Measurements from ENCODE around the gene MPZL3. TPM values are rescaled to one million over a fixed set of nuclear protein-coding genes. Genes with fewer than 3 reads are reported as not detected.

Gene MPZL3
- total and polyA plus RNA-seq, 2 experiments from 2014 or later, result 0.92 to 2.9 TPM

GRCh38 chr11:118199135-118199534 is 53.0 kb downstream of the MPZL3 start:
- no peak overlapping the region for H3K27ac Mint-ChIP-seq

More at GRCh38 chr11:118199135-118199534, 53.0 kb downstream of the MPZL3 start:
- Histone ChIP-seq H3F3A (replicated peaks; ENCODE audit: low read depth) (no peaks in the 10 kb centered on the region), H3K4me2 (no peak overlapping the region), H3K4me1 (ENCODE audit: insufficient read depth) (peaks cover 16% of the 10 kb centered on the region), H3K27ac (ENCODE audit: low read depth) (no peak overlapping the region), H3K79me2 (replicated peaks; ENCODE audit: insufficient read depth) (no peaks in the 10 kb centered on the region), H3K36me3 (ENCODE audit: insufficient read depth) (no peaks in the 10 kb centered on the region), H3K9me2 (ENCODE audit: insufficient read depth) (peaks cover 6% of the 10 kb centered on the region; the same call in 1 of the 2 replicates), H2AFZ (0 out of 2 replicates have a peak overlapping the region, but pooled peaks have one; percentile 8), H4K20me1 (replicated peaks; ENCODE audit: insufficient read depth) (no peaks in the 10 kb centered on the region), H3K27me3 (ENCODE audit: insufficient read depth) (no peaks in the 10 kb centered on the region), H3K4me3 (no peak overlapping the region)
- DNase-seq (ENCODE audit: low spot score) (no peak), ATAC-seq (no peak)
- Mint-ChIP-seq H3K27me3 (ENCODE audit: insufficient read depth, low read depth, poor library complexity) (peaks cover 2% of the 10 kb centered on the region), H3K4me3 (no peak overlapping the region), H3K9me3 (no peaks in the 10 kb centered on the region), H3K4me1 (peaks cover 34% of the 10 kb centered on the region), H3K36me3 (ENCODE audit: low read depth) (no peaks in the 10 kb centered on the region)
- TF ChIP-seq POLR2AphosphoS5 (IDR thresholded peaks at IDR 0.05; ENCODE audit: low read depth), result no peak
- TF ChIP-seq ZNF114 (CRISPR knock-in tag; IDR thresholded peaks at IDR 0.05), result no peak
- no peak for TF ChIP-seq JUNB (IDR thresholded peaks at IDR 0.05; ENCODE audit: unreplicated experiment)
- no peak for TF ChIP-seq STAT1 (IDR thresholded peaks at IDR 0.05; ENCODE audit: unreplicated experiment)
- TF ChIP-seq CTCF (conservative IDR thresholded peaks at IDR 0.05; ENCODE audit: low read depth in 2 of 2), result no peak
- TF ChIP-seq ZNF331 (CRISPR knock-in tag; IDR thresholded peaks at IDR 0.05; ENCODE audit: low read depth), result no peak
- TF ChIP-seq NANOG (IDR thresholded peaks at IDR 0.05; ENCODE audit: borderline replicate concordance), result no peak
- TF ChIP-seq ZNF462 (CRISPR knock-in tag; IDR thresholded peaks at IDR 0.05), result no peak
- no peak for TF ChIP-seq ETS1 (IDR thresholded peaks at IDR 0.05)
- no peak for TF ChIP-seq EZH2phosphoT487 (IDR thresholded peaks at IDR 0.05; ENCODE audit: unreplicated experiment)
- no peak for TF ChIP-seq EZH2 (IDR thresholded peaks at IDR 0.05; ENCODE audit: low read depth, unreplicated experiment)
- TF ChIP-seq REST (IDR thresholded peaks at IDR 0.05; ENCODE audit: unreplicated experiment), result no peak
- no peak for TF ChIP-seq CREB1 (CRISPR knock-in tag; IDR thresholded peaks at IDR 0.05; ENCODE audit: low read depth)

Measured in GM23338 (cell line).